SU-DHL-6 (cell line): ENCODE results near the gene COL15A1.

Source experiments
- H2AFZ ChIP-seq: fragments of 200-600 bp; sonication (generic); 2 replicates; pipeline ENCODE4 v1.6.1; 2014; ENCODE audit warnings: low read depth, mild to moderate bottlenecking, moderate library complexity, mixed read lengths, antibody characterized with exemption, low read length; ENCODE audit not compliant: severe bottlenecking
- H3F3A ChIP-seq: fragments of 200-600 bp; shearing (Covaris generic); 2 replicates; pipeline ENCODE4 v1.6.0; 2016; ENCODE audit warnings: antibody characterized with exemption, mild to moderate bottlenecking; ENCODE audit not compliant: insufficient read depth
- H3K27ac ChIP-seq: fragments of 200-600 bp; sonication (generic); 2 replicates; pipeline ENCODE4 v1.5.1; 2016; ENCODE audit warnings: low read depth, mild to moderate bottlenecking, low read length, moderate library complexity, mixed read lengths
- H3K27me3 ChIP-seq: fragments of 200-600 bp; sonication (generic), shearing (Covaris generic); 2 replicates; pipeline ENCODE4 v1.6.0; 2014; ENCODE audit warnings: mild to moderate bottlenecking, low read length
- H3K36me3 ChIP-seq: fragments of 200-600 bp; sonication (generic); 2 replicates; pipeline ENCODE4 v1.6.1; 2014; ENCODE audit warnings: mild to moderate bottlenecking, low read length, mixed read lengths
- H3K4me2 ChIP-seq: fragments of 300-600, 200-600 bp; shearing (Covaris generic), sonication (generic); 2 replicates; pipeline ENCODE4 v1.6.0; 2014; ENCODE audit warnings: low read length, low read depth, mild to moderate bottlenecking; ENCODE audit not compliant: poor library complexity, severe bottlenecking
- H3K4me3 ChIP-seq: fragments of 200-600 bp; sonication (generic); 2 replicates; pipeline ENCODE4 v1.5.1; 2014; ENCODE audit warnings: antibody characterized with exemption, low read length, mild to moderate bottlenecking, mixed read lengths; ENCODE audit not compliant: insufficient read depth, poor library complexity, severe bottlenecking
- H3K79me2 ChIP-seq: fragments of 200-600 bp; sonication (generic); 2 replicates; pipeline ENCODE4 v1.6.1; 2014; ENCODE audit warnings: mild to moderate bottlenecking, low read length, moderate library complexity; ENCODE audit not compliant: insufficient read depth
- H3K9ac ChIP-seq: fragments of 200-600 bp; sonication (generic); 2 replicates; pipeline ENCODE4 v1.7.0; 2014; ENCODE audit warnings: mild to moderate bottlenecking, low read length
- H3K9me2 ChIP-seq: fragments of 200-600 bp; sonication (generic); replicated peaks from 2 replicates; pipeline ENCODE4 v1.6.1; 2014; ENCODE audit warnings: low read length; ENCODE audit not compliant: insufficient read depth
- H3K9me3 ChIP-seq: fragments of 200-600 bp; sonication (generic); 2 replicates; pipeline ENCODE4 v1.6.1; 2014; ENCODE audit warnings: low read length, mixed read lengths; ENCODE audit not compliant: insufficient read depth
- H4K20me1 ChIP-seq: fragments of 200-600 bp; sonication (generic); 2 replicates; pipeline ENCODE4 v1.6.1; 2014; ENCODE audit warnings: low read depth, mild to moderate bottlenecking, antibody characterized with exemption, low read length, moderate library complexity, mixed read lengths
- CTCF ChIP-seq: fragments of 200-600 bp; sonication (generic); IDR thresholded peaks from one replicate; pipeline ENCODE4 v1.5.1; 2017; ENCODE audit warnings: antibody characterized with exemption, mild to moderate bottlenecking, low read length, moderate library complexity; ENCODE audit not compliant: insufficient read depth, poor library complexity, severe bottlenecking
- EZH2phosphoT487 ChIP-seq: fragments of 200-600 bp; sonication (generic), shearing (Covaris generic); conservative IDR thresholded peaks from 2 replicates; pipeline ENCODE4 v1.6.1; 2018; ENCODE audit warnings: mild to moderate bottlenecking, antibody characterized with exemption, low read length, moderate library complexity, mixed read lengths

Gene COL15A1

GRCh38 chr9:98927724-98928123 is 16.0 kb upstream of the COL15A1 start:
- H3K36me3 ChIP-seq = no peaks in the 10 kb centered on the region
- no peaks in the 10 kb centered on the region for H3K9me3 ChIP-seq
- H3K4me2 ChIP-seq = no peak overlapping the region
- H3K4me3 ChIP-seq = no peak overlapping the region
- no peak for TF ChIP-seq CTCF
- no peak for TF ChIP-seq EZH2phosphoT487
- H3K27me3 ChIP-seq = no peaks in the 10 kb centered on the region
- H2AFZ ChIP-seq = no peak overlapping the region
- no peaks in the 10 kb centered on the region for H3K79me2 ChIP-seq
- H3K9ac ChIP-seq = no peak overlapping the region
- no peak overlapping the region for H3K27ac ChIP-seq
- no peaks in the 10 kb centered on the region for H4K20me1 ChIP-seq
- H3K9me2 ChIP-seq = no peaks in the 10 kb centered on the region
- H3F3A ChIP-seq = no peaks in the 10 kb centered on the region

GRCh38 chr9:98929071-98929470 is 14.6 kb upstream of the COL15A1 start:
- Histone ChIP-seq H3K4me2 (no peak overlapping the region), H3K9ac (no peak overlapping the region), H3F3A (no peaks in the 10 kb centered on the region), H4K20me1 (no peaks in the 10 kb centered on the region), H3K4me3 (no peak overlapping the region), H3K9me2 (no peaks in the 10 kb centered on the region), H2AFZ (no peak overlapping the region), H3K79me2 (no peaks in the 10 kb centered on the region), H3K27me3 (no peaks in the 10 kb centered on the region), H3K9me3 (no peaks in the 10 kb centered on the region), H3K36me3 (no peaks in the 10 kb centered on the region), H3K27ac (no peak overlapping the region)
- TF ChIP-seq CTCF = no peak
- no peak for TF ChIP-seq EZH2phosphoT487

GRCh38 chr9:98929895-98930341 is 13.8 kb upstream of the COL15A1 start:
- H3F3A ChIP-seq = no peaks in the 10 kb centered on the region
- no peaks in the 10 kb centered on the region for H3K9me3 ChIP-seq
- H3K27me3 ChIP-seq = no peaks in the 10 kb centered on the region
- H3K36me3 ChIP-seq = no peaks in the 10 kb centered on the region
- H3K9ac ChIP-seq = no peak overlapping the region
- TF ChIP-seq EZH2phosphoT487 = no peak
- no peak for TF ChIP-seq CTCF
- no peak overlapping the region for H3K4me3 ChIP-seq
- no peaks in the 10 kb centered on the region for H3K9me2 ChIP-seq
- H3K27ac ChIP-seq = no peak overlapping the region
- no peaks in the 10 kb centered on the region for H3K79me2 ChIP-seq
- H2AFZ ChIP-seq = no peak overlapping the region
- H3K4me2 ChIP-seq = no peak overlapping the region
- no peaks in the 10 kb centered on the region for H4K20me1 ChIP-seq

GRCh38 chr9:98930792-98931191 is 12.9 kb upstream of the COL15A1 start:
- Histone ChIP-seq H3K36me3 (no peaks in the 10 kb centered on the region), H3K27me3 (no peaks in the 10 kb centered on the region), H3K9me3 (no peaks in the 10 kb centered on the region), H2AFZ (no peak overlapping the region), H3K4me3 (no peak overlapping the region), H3K27ac (no peak overlapping the region), H4K20me1 (no peaks in the 10 kb centered on the region), H3F3A (no peaks in the 10 kb centered on the region), H3K4me2 (no peak overlapping the region), H3K9me2 (no peaks in the 10 kb centered on the region), H3K9ac (no peak overlapping the region), H3K79me2 (no peaks in the 10 kb centered on the region)
- TF ChIP-seq CTCF = no peak
- no peak for TF ChIP-seq EZH2phosphoT487
